IPS-18a (cell line): ENCODE data around the gene EPHA7.

ENCODE experiments used
- H3K27ac ChIP-seq: one replicate; pipeline ENCODE4 v1.5.1; 2013; ENCODE audit warnings: low read length
- H3K27me3 ChIP-seq: one replicate; pipeline ENCODE4 v1.6.1; 2013; ENCODE audit warnings: mild to moderate bottlenecking, low read length; ENCODE audit not compliant: control insufficient read depth, insufficient read depth
- H3K36me3 ChIP-seq: one replicate; pipeline ENCODE4 v1.6.1; 2013; ENCODE audit warnings: low read depth, low read length; ENCODE audit not compliant: control insufficient read depth
- H3K4me1 ChIP-seq: one replicate; pipeline ENCODE4 v1.6.1; 2013; ENCODE audit warnings: low read depth, low read length; ENCODE audit not compliant: control insufficient read depth
- H3K4me3 ChIP-seq: one replicate; pipeline ENCODE4 v1.5.1; 2013; ENCODE audit warnings: low read length
- H3K9ac ChIP-seq: one replicate; pipeline ENCODE4 v1.6.1; 2013; ENCODE audit warnings: mild to moderate bottlenecking, low read length, moderate library complexity
- H3K9me3 ChIP-seq: one replicate; pipeline ENCODE4 v1.6.1; 2013; ENCODE audit warnings: low read depth, low read length; ENCODE audit not compliant: control insufficient read depth

EPHA7 gene

DNA sequence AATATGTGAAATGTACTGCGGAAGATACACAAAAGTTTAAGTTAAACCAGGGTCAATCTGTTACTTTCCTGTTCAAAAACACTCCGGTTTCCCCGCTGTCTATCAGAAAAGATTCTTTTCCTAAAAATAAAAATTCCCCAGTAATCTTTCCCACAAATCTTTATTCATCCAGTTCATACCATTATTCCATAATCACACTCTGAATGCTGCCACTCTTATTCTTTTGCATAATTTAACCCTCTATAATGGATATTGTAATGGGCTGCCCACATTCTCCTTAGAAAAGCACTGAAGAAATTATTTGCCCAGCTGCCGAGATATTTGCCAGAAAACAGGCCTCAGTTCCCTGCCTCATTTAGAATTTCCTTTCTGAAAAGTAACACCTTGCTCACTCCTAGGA, 68.6 kb downstream of the EPHA7 start:
- no peak overlapping the region for H3K27ac ChIP-seq
- no peaks in the 10 kb centered on the region for H3K36me3 ChIP-seq
- no peaks in the 10 kb centered on the region for H3K9me3 ChIP-seq
- H3K9ac ChIP-seq, result no peak overlapping the region
- H3K27me3 ChIP-seq, result no peaks in the 10 kb centered on the region
- no peaks in the 10 kb centered on the region for H3K4me1 ChIP-seq
- H3K4me3 ChIP-seq, result no peak overlapping the region

DNA sequence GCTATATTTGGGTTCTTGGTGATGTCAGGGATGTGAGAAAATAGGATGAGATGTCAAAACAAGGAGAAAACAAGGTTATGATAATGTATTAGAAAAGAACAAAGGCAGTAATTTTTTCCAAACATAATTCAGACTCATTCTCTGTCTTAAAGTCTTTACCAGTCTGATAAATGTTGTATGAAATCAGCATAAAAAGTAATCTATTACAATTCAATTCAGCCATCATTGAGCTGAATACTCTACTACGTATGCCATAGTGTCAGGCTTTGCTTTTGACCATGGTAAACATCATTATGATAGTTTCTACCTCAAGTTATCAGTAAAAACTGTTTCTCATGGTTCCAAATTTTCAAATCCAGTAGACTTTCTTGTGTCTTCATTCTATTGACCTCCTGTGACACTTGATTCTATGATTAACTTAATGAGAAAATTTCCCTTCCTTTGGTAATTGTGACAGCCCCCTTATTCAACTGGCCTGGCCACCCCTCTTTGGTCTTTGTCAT, 75.0 kb downstream of the EPHA7 start:
- H3K36me3 ChIP-seq, result no peaks in the 10 kb centered on the region
- no peak overlapping the region for H3K27ac ChIP-seq
- H3K9ac ChIP-seq, result no peak overlapping the region
- no peaks in the 10 kb centered on the region for H3K9me3 ChIP-seq
- no peak overlapping the region for H3K4me3 ChIP-seq
- no peaks in the 10 kb centered on the region for H3K27me3 ChIP-seq
- no peaks in the 10 kb centered on the region for H3K4me1 ChIP-seq

DNA sequence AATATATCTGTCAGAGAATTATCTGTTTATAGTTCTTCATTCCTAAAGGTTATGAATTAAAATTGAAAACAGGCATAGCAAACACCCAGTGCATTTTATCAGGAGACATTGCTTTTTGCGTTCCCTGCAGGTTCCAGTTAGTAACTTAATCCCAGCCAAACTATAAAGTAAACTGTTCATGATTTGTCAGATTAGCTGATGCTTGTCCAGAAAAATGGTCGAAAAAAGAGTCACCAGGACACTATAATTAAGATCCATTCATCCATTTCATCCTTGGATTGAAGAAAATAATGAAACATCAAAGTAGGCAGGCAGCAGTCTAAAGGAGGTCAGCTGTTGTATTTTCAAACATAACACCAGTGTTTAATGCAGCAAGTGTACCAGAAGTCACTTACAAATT, 75.9 kb downstream of the EPHA7 start:
- Histone ChIP-seq H3K4me3 (no peak overlapping the region), H3K27ac (no peak overlapping the region), H3K36me3 (no peaks in the 10 kb centered on the region), H3K9me3 (no peaks in the 10 kb centered on the region), H3K4me1 (no peaks in the 10 kb centered on the region), H3K27me3 (no peaks in the 10 kb centered on the region), H3K9ac (no peak overlapping the region)

DNA sequence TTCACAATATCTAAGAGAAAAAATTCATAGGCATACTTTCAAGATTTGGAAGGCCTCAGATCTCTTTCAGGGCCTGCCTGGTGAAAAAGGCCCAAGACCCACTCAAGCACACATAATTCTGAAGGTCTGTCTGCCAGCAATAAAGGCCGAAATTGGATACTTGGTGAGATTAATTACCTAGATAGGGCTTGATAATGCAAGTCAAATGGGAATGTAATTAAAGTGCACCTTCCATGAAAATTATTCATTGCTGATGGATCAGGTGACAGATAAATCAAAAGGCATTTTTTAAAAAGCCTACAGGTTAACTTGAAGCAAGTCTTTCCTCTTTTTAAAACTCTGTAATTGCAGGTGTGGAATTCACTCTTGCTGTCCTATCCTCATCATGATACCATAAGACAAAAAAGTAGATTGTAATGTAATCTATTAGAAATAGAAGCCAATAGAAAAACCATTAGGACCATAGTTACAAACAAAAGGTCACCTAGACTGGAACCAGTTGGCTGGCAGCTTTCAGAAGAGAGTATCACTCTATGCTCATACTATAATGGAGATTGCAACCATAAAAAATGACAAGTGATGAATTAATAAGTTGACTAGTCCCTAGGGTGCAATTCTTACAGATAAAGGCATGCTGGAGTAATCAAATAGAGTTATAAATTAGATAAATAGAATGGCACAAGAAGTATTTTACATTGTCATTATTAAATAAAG, 77.3 kb downstream of the EPHA7 start:
- no peak overlapping the region for H3K27ac ChIP-seq
- H3K9ac ChIP-seq, result no peak overlapping the region
- no peaks in the 10 kb centered on the region for H3K36me3 ChIP-seq
- H3K4me1 ChIP-seq, result peaks cover 13% of the 10 kb centered on the region
- no peaks in the 10 kb centered on the region for H3K9me3 ChIP-seq
- H3K27me3 ChIP-seq, result no peaks in the 10 kb centered on the region
- no peak overlapping the region for H3K4me3 ChIP-seq

DNA sequence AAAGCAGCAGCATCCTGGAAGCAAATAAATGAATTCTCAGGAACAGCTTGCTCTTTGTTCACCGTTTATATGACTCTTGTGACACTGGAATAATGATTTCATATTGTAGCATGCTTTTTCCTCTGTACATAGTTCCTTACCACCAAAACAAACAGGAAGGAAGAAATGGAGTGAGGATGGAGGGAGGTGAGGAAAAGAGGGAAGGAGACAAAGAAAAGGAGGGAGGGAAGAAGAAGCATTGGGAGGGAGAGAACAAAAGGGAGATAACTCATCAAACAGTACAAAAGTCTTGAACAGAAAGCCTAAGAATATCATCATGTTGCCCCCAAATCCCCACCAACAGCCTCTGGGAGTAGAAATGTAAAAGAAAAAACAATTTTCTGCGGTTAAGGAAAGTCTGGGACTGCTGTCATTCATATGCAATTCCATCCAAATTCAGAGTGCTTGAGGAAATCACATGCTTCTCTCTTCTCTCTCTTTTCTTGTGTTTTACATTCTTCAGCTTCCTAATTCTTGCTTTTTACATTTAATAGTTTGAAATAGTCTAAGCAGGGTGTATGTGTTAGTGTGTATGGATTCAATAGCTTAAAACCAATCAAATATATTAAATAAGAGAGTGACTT, 81.5 kb downstream of the EPHA7 start:
- Histone ChIP-seq H3K4me1 (peaks cover 15% of the 10 kb centered on the region), H3K9ac (no peak overlapping the region), H3K4me3 (no peak overlapping the region), H3K27me3 (no peaks in the 10 kb centered on the region), H3K27ac (no peak overlapping the region), H3K9me3 (no peaks in the 10 kb centered on the region), H3K36me3 (no peaks in the 10 kb centered on the region)

DNA sequence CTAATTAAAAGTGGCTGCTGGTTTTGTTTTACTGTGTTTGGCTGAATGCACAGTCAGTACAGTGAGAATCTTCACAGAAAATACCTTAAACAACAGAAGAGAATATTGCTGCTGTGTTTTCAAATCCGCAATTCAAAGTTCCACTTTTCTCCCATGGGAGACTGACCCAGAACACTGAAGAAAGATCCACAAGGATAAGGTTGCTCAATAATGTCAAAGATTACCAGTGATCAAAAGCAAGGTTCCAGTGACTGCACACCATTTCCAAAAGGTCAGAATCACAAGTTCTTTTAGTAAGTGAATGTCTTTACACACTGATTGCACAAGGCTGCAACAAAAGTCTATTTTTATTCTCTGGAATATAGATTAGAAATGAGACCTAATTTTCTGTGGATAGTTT, 82.3 kb downstream of the EPHA7 start:
- Histone ChIP-seq H3K9ac (no peak overlapping the region), H3K27me3 (no peaks in the 10 kb centered on the region), H3K36me3 (no peaks in the 10 kb centered on the region), H3K9me3 (no peaks in the 10 kb centered on the region), H3K27ac (no peak overlapping the region), H3K4me1 (peaks cover 15% of the 10 kb centered on the region), H3K4me3 (no peak overlapping the region)

DNA sequence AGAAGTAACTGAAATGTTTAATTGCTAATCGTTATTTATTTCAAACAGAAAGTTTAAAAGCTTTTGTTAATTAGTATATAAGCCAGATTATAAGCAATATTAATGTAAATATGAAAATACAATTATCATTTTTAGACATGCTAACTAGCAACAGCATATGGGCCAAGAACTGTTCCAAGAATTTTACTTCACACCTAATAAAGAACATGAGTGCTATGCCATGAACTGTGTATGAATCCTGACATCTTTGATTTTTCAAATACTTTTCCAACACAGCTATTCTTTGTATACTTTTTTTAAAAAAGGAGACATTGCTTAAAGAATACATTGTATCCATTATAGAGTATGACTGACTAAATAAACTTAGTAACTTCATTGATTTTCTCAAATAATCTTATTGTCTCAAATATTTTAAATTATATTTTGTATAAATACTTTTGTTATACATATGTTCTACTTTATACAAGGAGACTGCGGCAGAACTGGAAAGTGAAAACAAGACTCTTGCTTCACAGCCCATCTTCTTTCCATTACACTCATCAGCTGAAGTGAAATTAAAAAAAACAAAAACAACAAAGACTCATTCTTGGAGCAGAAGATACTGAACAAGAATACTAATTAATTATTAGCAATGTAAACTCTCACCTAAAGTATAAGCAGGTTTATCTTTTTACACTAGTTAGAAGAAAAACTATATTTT, 89.9 kb downstream of the EPHA7 start:
- Histone ChIP-seq H3K9ac (no peak overlapping the region), H3K9me3 (no peaks in the 10 kb centered on the region), H3K27ac (no peak overlapping the region), H3K4me3 (no peak overlapping the region), H3K4me1 (no peaks in the 10 kb centered on the region), H3K27me3 (no peaks in the 10 kb centered on the region), H3K36me3 (no peaks in the 10 kb centered on the region)

DNA sequence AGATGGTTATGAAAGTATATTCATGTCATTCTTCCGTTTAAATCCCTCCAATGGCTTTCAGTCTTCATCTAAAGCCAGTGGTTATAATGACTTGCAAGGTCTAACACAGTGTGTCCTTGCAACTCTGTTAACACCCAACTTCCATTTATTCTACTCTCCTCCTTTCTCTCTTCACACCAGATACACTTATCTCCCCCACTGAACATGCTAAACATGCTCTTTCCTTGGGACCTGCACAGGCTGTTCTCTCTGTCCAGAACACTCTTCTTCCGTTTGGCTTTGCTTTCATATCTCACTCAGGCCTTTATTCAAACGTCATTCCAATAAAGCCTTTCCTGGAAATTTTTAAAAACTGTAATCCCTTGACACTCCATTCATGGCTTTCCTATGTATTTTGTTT, 91.5 kb downstream of the EPHA7 start:
- Histone ChIP-seq H3K9me3 (no peaks in the 10 kb centered on the region), H3K36me3 (no peaks in the 10 kb centered on the region), H3K4me1 (no peaks in the 10 kb centered on the region), H3K27me3 (no peaks in the 10 kb centered on the region), H3K27ac (no peak overlapping the region), H3K9ac (no peak overlapping the region), H3K4me3 (no peak overlapping the region)

- no peak overlapping the region for H3K27ac ChIP-seq
- no peaks in the 10 kb centered on the region for H3K4me1 ChIP-seq
- no peaks in the 10 kb centered on the region for H3K36me3 ChIP-seq
- no peaks in the 10 kb centered on the region for H3K9me3 ChIP-seq
- H3K4me3 ChIP-seq, result no peak overlapping the region
- H3K27me3 ChIP-seq, result no peaks in the 10 kb centered on the region
- H3K9ac ChIP-seq, result no peak overlapping the region
Measured at GRCh38 chr6:93325761-93326160, 93.6 kb downstream of the EPHA7 start.

GRCh38 chr6:93323630-93324029, 95.7 kb downstream of the EPHA7 start:
- H3K4me3 ChIP-seq, result no peak overlapping the region
- no peaks in the 10 kb centered on the region for H3K27me3 ChIP-seq
- no peak overlapping the region for H3K9ac ChIP-seq
- H3K4me1 ChIP-seq, result no peaks in the 10 kb centered on the region
- H3K36me3 ChIP-seq, result no peaks in the 10 kb centered on the region
- no peak overlapping the region for H3K27ac ChIP-seq
- H3K9me3 ChIP-seq, result no peaks in the 10 kb centered on the region

DNA sequence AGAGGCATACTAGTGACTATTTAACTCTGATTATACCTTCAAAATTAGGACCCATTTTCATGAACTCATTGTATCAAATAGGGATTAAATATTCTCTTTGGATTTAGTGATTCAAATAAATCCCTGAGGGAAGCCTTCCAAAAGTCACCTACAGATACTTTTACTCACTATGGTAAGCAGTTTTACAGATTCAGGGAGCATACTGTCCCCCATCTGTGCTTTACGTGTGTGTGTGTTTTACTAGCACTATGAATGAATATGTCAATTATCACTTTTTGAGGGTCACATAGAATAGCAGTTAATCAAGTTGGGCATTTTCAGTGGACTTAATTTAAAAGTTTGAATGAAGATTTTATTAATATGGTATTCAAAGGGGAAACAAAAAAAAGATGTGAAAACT, 96.7 kb downstream of the EPHA7 start:
- Histone ChIP-seq H3K36me3 (no peaks in the 10 kb centered on the region), H3K4me1 (no peaks in the 10 kb centered on the region), H3K27ac (no peak overlapping the region), H3K4me3 (no peak overlapping the region), H3K9me3 (no peaks in the 10 kb centered on the region), H3K27me3 (no peaks in the 10 kb centered on the region), H3K9ac (no peak overlapping the region)
